PC-9 (cell line): ENCODE results near the gene MEMO1. TPM values are rescaled to one million over a fixed set of nuclear protein-coding genes. Genes with fewer than 3 reads are reported as not detected.

Experiments used
- BruUV-seq: library from RNA; stranded (reverse); fragments of 400-500 nt; replicated peaks from 2 replicates; lab custom pipeline; 2021; lab: Mats Ljungman, UMichigan
- CTCF ChIA-PET: fragments of 300-600 bp; sonication (Branson Sonifier 250); formaldehyde crosslinking; loops from one replicate; lab custom pipeline; 2022; ENCODE audit warnings: antibody characterized with exemption; lab: Charles Lee
- POLR2A ChIA-PET: fragments of 300-600 bp; sonication (Branson Sonifier 250); formaldehyde crosslinking; loops from one replicate; lab custom pipeline; 2022; ENCODE audit warnings: antibody characterized with exemption; ENCODE audit not compliant: unreplicated experiment; lab: Charles Lee
- DNase-seq, 2 experiments: peaks; one replicate each; pipeline versions ENCODE4 v3.0.0 to v3.0.0-alpha.2; 2015 to 2022; ENCODE audit warnings: mixed read lengths in 1 of 2
- H2AFZ ChIP-seq: fragments of 200-600 bp; sonication (generic); 2 replicates; pipeline ENCODE4 v1.8.1; 2017; ENCODE audit warnings: antibody characterized with exemption
- H3F3A ChIP-seq: fragments of 200-600 bp; sonication (generic); 2 replicates; pipeline ENCODE4 v1.8.1; 2017; ENCODE audit warnings: antibody characterized with exemption, mild to moderate bottlenecking, low read depth; ENCODE audit not compliant: insufficient read depth
- H3K27ac ChIP-seq: fragments of 200-600 bp; sonication (generic); 2 replicates; pipeline ENCODE4 v1.6.1; 2016; ENCODE audit warnings: mixed run types
- H3K27me3 ChIP-seq: fragments of 200-600 bp; sonication (generic); 2 replicates; pipeline ENCODE4 v1.6.1; 2016; ENCODE audit warnings: low read depth, mixed run types; ENCODE audit not compliant: insufficient read depth
- H3K36me3 ChIP-seq: fragments of 200-600 bp; sonication (generic); 2 replicates; pipeline ENCODE4 v1.6.1; 2016; ENCODE audit warnings: low read depth, mixed run types
- H3K4me1 ChIP-seq: fragments of 200-600 bp; sonication (generic); replicated peaks from 2 replicates; pipeline ENCODE4 v1.6.1; 2016; ENCODE audit warnings: mixed run types; ENCODE audit not compliant: insufficient read depth
- H3K4me2 ChIP-seq: fragments of 200-600 bp; sonication (generic); 2 replicates; pipeline ENCODE4 v1.6.1; 2017; ENCODE audit warnings: mixed run types
- H3K4me3 ChIP-seq: fragments of 200-600 bp; sonication (generic); 2 replicates; pipeline ENCODE4 v1.6.1; 2016; ENCODE audit warnings: mixed run types
- H3K79me2 ChIP-seq: fragments of 200-600 bp; sonication (generic); 2 replicates; pipeline ENCODE4 v1.6.1; 2017; ENCODE audit warnings: low read depth, mixed run types
- H3K9me2 ChIP-seq: fragments of 200-600 bp; sonication (generic); 2 replicates; pipeline ENCODE4 v1.8.1; 2017; ENCODE audit warnings: mild to moderate bottlenecking; ENCODE audit not compliant: insufficient read depth
- H3K9me3 ChIP-seq: fragments of 200-600 bp; sonication (generic); 2 replicates; pipeline ENCODE4 v1.8.1; 2016; ENCODE audit warnings: low read depth; ENCODE audit not compliant: insufficient read depth
- H4K20me1 ChIP-seq: fragments of 200-600 bp; sonication (generic); 2 replicates; pipeline ENCODE4 v1.8.1; 2017; ENCODE audit not compliant: insufficient read depth
- CTCF ChIP-seq: fragments of 200-600 bp; sonication (generic); conservative IDR thresholded peaks from 2 replicates; pipeline ENCODE4 v1.6.1; 2017; ENCODE audit warnings: mixed run types, antibody characterized with exemption, mild to moderate bottlenecking, moderate library complexity
- EZH2 ChIP-seq: fragments of 200-600 bp; sonication (generic); IDR thresholded peaks from 2 replicates; pipeline ENCODE4 v1.8.0; 2017; ENCODE audit warnings: antibody characterized with exemption, low read depth
- intact Hi-C: fragments of 100-400 bp; cut with micrococcal nuclease; formaldehyde crosslinking; loops from one replicate; pipeline ENCODE4 v1.10.0; 2022; ENCODE audit not compliant: unreplicated experiment
- total RNA-seq: library from RNA; stranded (reverse); gene quantifications from 2 replicates; pipeline ENCODE4 v1.2.3, GENCODE V29; 2021

The MEMO1 gene
- total RNA-seq, 1 experiment from 2014 or later, result 40.2 TPM

DNA sequence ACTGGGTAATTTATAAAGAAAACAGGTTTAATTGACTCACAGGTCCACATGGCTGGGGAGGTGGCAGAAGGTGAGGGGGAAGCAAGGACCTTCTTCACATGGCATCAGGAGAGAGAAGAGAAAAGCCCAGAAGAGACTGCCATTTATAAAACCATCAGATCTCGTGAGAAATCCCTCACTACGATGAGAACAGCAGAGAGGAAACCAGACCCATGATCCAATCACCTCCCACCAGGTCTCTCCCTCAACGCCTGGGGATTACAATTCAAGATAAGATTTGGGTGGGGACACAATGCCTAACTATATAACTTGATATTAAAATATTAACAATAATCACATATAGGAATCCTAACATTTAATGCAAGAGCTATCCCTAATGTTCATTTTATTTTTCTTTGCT is 31.8 kb downstream of the MEMO1 start:
- H3K27ac ChIP-seq, result no peak overlapping the region
- no peaks in the 10 kb centered on the region for H3K27me3 ChIP-seq
- CTCF ChIA-PET, result no interaction called here
- intact Hi-C loops, result no loop called here
- no peaks in the 10 kb centered on the region for H3K4me1 ChIP-seq
- no peak for TF ChIP-seq EZH2
- TF ChIP-seq CTCF, result no peak
- H3K36me3 ChIP-seq, result no peaks in the 10 kb centered on the region; the same call in 1 of the 2 replicates
- no peak overlapping the region for H2AFZ ChIP-seq
- no peaks in the 10 kb centered on the region for H3K9me3 ChIP-seq
- DNase-seq, result no peak
- H3K9me2 ChIP-seq, result no peaks in the 10 kb centered on the region
- no peak overlapping the region for H3K4me3 ChIP-seq
- BruUV-seq, result no TSS peak
- H4K20me1 ChIP-seq, result 0 out of 2 replicates have a peak, but pooled peaks cover 10% of the 10 kb centered on the region
- no peak overlapping the region for H3K4me2 ChIP-seq
- no peaks in the 10 kb centered on the region; the same call in 1 of the 2 replicates for H3F3A ChIP-seq
- peaks cover 90% of the 10 kb centered on the region for H3K79me2 ChIP-seq
- POLR2A ChIA-PET, result no interaction called here

DNA sequence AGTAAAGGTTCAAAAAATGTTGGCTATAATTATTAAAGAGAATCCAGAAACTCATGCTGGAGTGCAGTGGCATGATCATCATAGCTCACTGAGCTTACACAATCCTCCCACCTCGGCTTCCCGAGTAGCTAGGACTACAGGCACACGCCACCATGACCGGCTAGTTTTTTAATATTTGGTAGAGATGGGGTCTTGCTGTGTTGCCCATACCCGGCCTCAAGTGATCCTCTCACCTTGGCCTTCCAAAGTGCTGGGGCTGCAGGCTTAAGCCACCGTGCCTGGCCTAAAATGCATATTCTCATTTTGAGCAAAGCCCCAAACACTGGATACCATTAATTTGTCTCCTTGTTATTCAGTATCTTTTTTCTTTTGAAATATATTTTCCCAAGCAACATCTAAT is 32.4 kb downstream of the MEMO1 start:
- intact Hi-C loops, result no loop called here
- Histone ChIP-seq H3K36me3 (no peaks in the 10 kb centered on the region), H3K79me2 (peaks cover 89% of the 10 kb centered on the region), H3K9me2 (no peaks in the 10 kb centered on the region), H3K4me1 (no peaks in the 10 kb centered on the region), H3K4me2 (no peak overlapping the region), H3K4me3 (no peak overlapping the region), H3K9me3 (no peaks in the 10 kb centered on the region), H3K27me3 (no peaks in the 10 kb centered on the region), H4K20me1 (0 out of 2 replicates have a peak, but pooled peaks cover 10% of the 10 kb centered on the region), H3F3A (no peaks in the 10 kb centered on the region; the same call in 1 of the 2 replicates), H3K27ac (no peak overlapping the region), H2AFZ (no peak overlapping the region)
- no peak for TF ChIP-seq EZH2
- no peak for TF ChIP-seq CTCF
- BruUV-seq, result no TSS peak
- ChIA-PET POLR2A (no interaction called here), CTCF (no interaction called here)
- no peak for DNase-seq

DNA sequence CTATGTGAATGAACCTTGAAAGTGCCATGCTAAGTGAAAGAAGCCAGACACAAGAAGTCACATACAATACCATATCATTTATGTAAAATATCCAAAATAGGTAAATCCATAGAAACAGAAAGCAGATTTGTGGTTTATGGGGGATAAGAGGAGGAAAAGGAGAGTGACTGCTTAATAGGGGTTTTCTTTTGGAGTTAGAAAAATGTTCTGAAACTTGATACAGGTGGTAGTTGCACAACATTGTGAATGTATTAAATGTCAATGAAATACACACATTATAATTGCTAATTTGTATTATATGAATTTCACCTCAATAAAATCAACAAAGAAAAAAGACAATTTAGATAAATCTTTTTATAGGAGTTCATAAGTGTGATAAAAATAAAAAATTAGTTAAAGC is 37.1 kb downstream of the MEMO1 start:
- ChIA-PET POLR2A (no interaction called here), CTCF (no interaction called here)
- intact Hi-C loops, result no loop called here
- no peak overlapping the region for H2AFZ ChIP-seq
- TF ChIP-seq EZH2 (no peak), CTCF (no peak)
- DNase-seq, result no peak
- H3K9me2 ChIP-seq, result no peaks in the 10 kb centered on the region
- no peaks in the 10 kb centered on the region for H3K9me3 ChIP-seq
- H3K27me3 ChIP-seq, result no peaks in the 10 kb centered on the region
- peaks cover 6% of the 10 kb centered on the region; the same call in 1 of the 2 replicates for H4K20me1 ChIP-seq
- H3K36me3 ChIP-seq, result no peaks in the 10 kb centered on the region
- H3F3A ChIP-seq, result no peaks in the 10 kb centered on the region; the same call in 1 of the 2 replicates
- no peaks in the 10 kb centered on the region for H3K4me1 ChIP-seq
- no TSS peak for BruUV-seq
- H3K4me2 ChIP-seq, result no peak overlapping the region
- H3K27ac ChIP-seq, result no peak overlapping the region
- peaks cover 80% of the 10 kb centered on the region for H3K79me2 ChIP-seq
- H3K4me3 ChIP-seq, result no peak overlapping the region
